Transverse colon (tissue), 4 donors: ENCODE data around the gene POU2F3. TPM values are rescaled to one million over a fixed set of nuclear protein-coding genes. Genes with fewer than 3 reads are reported as not detected.

Experiments
- DNase-seq: peaks from one replicate; pipeline ENCODE4 v3.0.0-alpha.2; 2019
- H3K27ac ChIP-seq, 4 donors: fragments of 200-600 bp; sonication (generic); 2 replicates each; pipeline ENCODE4 v1.5.1; 2016 to 2018; ENCODE audit warnings: inconsistent platforms in 4 of 4
- H3K27me3 ChIP-seq: fragments of 200-600 bp; sonication (generic); 2 replicates; pipeline ENCODE4 v1.5.1; 2017; ENCODE audit warnings: inconsistent platforms
- H3K36me3 ChIP-seq, 4 donors: fragments of 200-600 bp; sonication (generic); 2 replicates each; pipeline ENCODE4 v1.5.1; 2017 to 2019; ENCODE audit warnings: inconsistent platforms in 4 of 4
- H3K4me1 ChIP-seq, 4 donors: fragments of 200-600 bp; sonication (generic); 2 replicates each; pipeline ENCODE4 v1.5.1; 2017 to 2020; ENCODE audit warnings: inconsistent platforms in 4 of 4
- H3K4me3 ChIP-seq, 4 donors: fragments of 200-600 bp; sonication (generic); 1 replicate in 1 of 4; 2 replicates in 3 of 4; pipeline versions ENCODE4 v1.5.1 to v1.6.1; 2017 to 2019; ENCODE audit warnings: inconsistent platforms in 4 of 4
- H3K9me3 ChIP-seq, 2 donors: fragments of 200-600 bp; sonication (generic); 2 replicates each; pipeline ENCODE4 v1.5.1; 2017 to 2019; ENCODE audit warnings: inconsistent platforms in 2 of 2
- CTCF ChIP-seq, 5 experiments: fragments of 200-600 bp in 3 of 5; fragments of 450-650 bp in 2 of 5; sonication (generic) in 3 of 5; IDR thresholded peaks; 1 replicate in 2 of 5; 2 replicates in 3 of 5; pipeline ENCODE4 v1.5.1; 2016 to 2017; ENCODE audit warnings: antibody characterized with exemption in 5 of 5, inconsistent platforms in 3 of 5, mild to moderate bottlenecking in 2 of 5, moderate library complexity in 1 of 5
- EP300 ChIP-seq: sonication (generic); formaldehyde crosslinking; IDR thresholded peaks from one replicate; pipeline ENCODE4 v1.6.1; 2017; ENCODE audit warnings: antibody characterized with exemption, low read depth
- POLR2A ChIP-seq: fragments of 450-650 bp; IDR thresholded peaks from one replicate; pipeline ENCODE4 v1.6.1; 2016; ENCODE audit warnings: antibody characterized with exemption, mild to moderate bottlenecking, moderate library complexity
- POLR2AphosphoS5 ChIP-seq, 3 donors: sonication (generic); formaldehyde crosslinking; IDR thresholded peaks; one replicate each; pipeline ENCODE4 v1.6.1; 2016; ENCODE audit warnings: antibody characterized with exemption in 3 of 3
- WGBS, 2 donors: methylation state at CpG; one replicate each; pipeline ENCODE4 v1.1.5; 2018; ENCODE audit warnings: low coverage in 1 of 2; 5-methylcytosine and 5-hydroxymethylcytosine counted together
- in situ Hi-C, 4 donors: fragments of 200-750 bp; cut with MboI; loops; one replicate each; pipeline versions ENCODE4 v1.15.0 to v1.15.1; 2017; ENCODE audit warnings: low sequenced_read_pairs in 3 of 4, low pct_ligation_motif_present in 1 of 4, low pct_unique_long_range_greater_than_20kb in 1 of 4
- intact Hi-C: fragments of 100-400 bp; cut with DNase I; formaldehyde crosslinking; loops from one replicate; pipeline ENCODE4 v1.15.1; 2023; ENCODE audit warnings: low total_unique reads
- total RNA-seq, 4 donors: library from RNA; depleted of rRNA; stranded (reverse); fragments of >200 nt; gene quantifications; one replicate each; pipeline ENCODE4 v1.1.0, GENCODE V29; 2016

POU2F3 gene
- total RNA-seq, 4 donors from 2014 or later: 1.9 to 2.2 TPM; not detected in 2

- Histone ChIP-seq H3K27me3 (no peaks in the 10 kb centered on the region), H3K36me3 (no peaks in the 10 kb centered on the region), H3K4me1 (peaks cover 0 to 29% (median 15%) of the 10 kb centered on the region in 4 donors), H3K9me3 (no peaks in the 10 kb centered on the region), H3K4me3 (no peak overlapping the region), H3K27ac (no peak overlapping the region)
- in situ Hi-C loops (loop anchor here in 1 of 4 donors (10.0 kb wide), 1 partner anchor 72 kb away; no protein-coding TSS in a partner anchor), intact Hi-C loops (no loop called here)
- WGBS, 2 donors: 58% methylated on average over 11 of the region's 11 CpGs; no CpG with 5 or more reads in 1 of the 2 donors
- peak; percentile 54 for DNase-seq
- TF ChIP-seq CTCF (IDR thresholded peaks at IDR 0.05) (peak in 3 of 5 experiments; percentile 10 to 20 (median 11)), EP300 (no peak)
Observed at GRCh38 chr11:120306519-120307242, 66.7 kb downstream of the POU2F3 start.

- H3K4me1 ChIP-seq: peaks cover 0 to 21% (median 11%) of the 10 kb centered on the region in 4 donors
- no peak for DNase-seq
- no peaks in the 10 kb centered on the region for H3K27me3 ChIP-seq
- intact Hi-C loops (no loop called here), in situ Hi-C loops (loop anchor here in 1 of 4 donors (10.0 kb wide), 1 partner anchor 73 kb away; no protein-coding TSS in a partner anchor)
- WGBS, 2 donors: 94 to 100% methylated on average over 1 to 11 of the region's 11 CpGs
- H3K9me3 ChIP-seq: no peaks in the 10 kb centered on the region
- H3K4me3 ChIP-seq: no peak overlapping the region
- H3K27ac ChIP-seq: no peak overlapping the region
- TF ChIP-seq CTCF (IDR thresholded peaks at IDR 0.05) (no peak), POLR2A (no peak), EP300 (no peak), POLR2AphosphoS5 (IDR thresholded peaks at IDR 0.05) (no peak)
- H3K36me3 ChIP-seq: no peaks in the 10 kb centered on the region
Observed at GRCh38 chr11:120307476-120307875, 67.5 kb downstream of the POU2F3 start.

GRCh38 chr11:120308081-120308480 lies 68.1 kb downstream of the POU2F3 start:
- no peaks in the 10 kb centered on the region for H3K36me3 ChIP-seq
- in situ Hi-C loops: loop anchor here in 1 of 4 donors (10.0 kb wide), 1 partner anchor 73 kb away; no protein-coding TSS in a partner anchor
- TF ChIP-seq POLR2AphosphoS5 (IDR thresholded peaks at IDR 0.05) (no peak), CTCF (IDR thresholded peaks at IDR 0.05) (no peak)
- WGBS, 2 donors: 59 to 82% methylated on average over 2 to 7 of the region's 7 CpGs
- H3K4me1 ChIP-seq: peaks cover 0 to 15% (median 9%) of the 10 kb centered on the region in 4 donors
- DNase-seq: no peak
- no peaks in the 10 kb centered on the region for H3K9me3 ChIP-seq
- intact Hi-C loops: no loop called here
- H3K4me3 ChIP-seq: no peak overlapping the region
- no peaks in the 10 kb centered on the region for H3K27me3 ChIP-seq
- H3K27ac ChIP-seq: no peak overlapping the region

GRCh38 chr11:120310870-120311269 lies 70.9 kb downstream of the POU2F3 start:
- WGBS, 2 donors: 41 to 49% methylated on average over 3 of the region's 3 CpGs

More at GRCh38 chr11:120310870-120311269, 70.9 kb downstream of the POU2F3 start:
- TF ChIP-seq POLR2AphosphoS5 (IDR thresholded peaks at IDR 0.05) (peak in 1 of 3 donors; percentile 23), CTCF (IDR thresholded peaks at IDR 0.05) (no peak)
- in situ Hi-C loops: no loop called here
- intact Hi-C loops: no loop called here
- DNase-seq: peak; percentile 55
- H3K4me1 ChIP-seq: peaks cover 0 to 9% (median 3%) of the 10 kb centered on the region in 4 donors
- no peak overlapping the region for H3K4me3 ChIP-seq
- no peaks in the 10 kb centered on the region for H3K36me3 ChIP-seq
- H3K9me3 ChIP-seq: no peaks in the 10 kb centered on the region
- H3K27me3 ChIP-seq: no peaks in the 10 kb centered on the region
- no peak overlapping the region for H3K27ac ChIP-seq
